ENCODE results near the gene ERC2.

ERC2 gene

DNA sequence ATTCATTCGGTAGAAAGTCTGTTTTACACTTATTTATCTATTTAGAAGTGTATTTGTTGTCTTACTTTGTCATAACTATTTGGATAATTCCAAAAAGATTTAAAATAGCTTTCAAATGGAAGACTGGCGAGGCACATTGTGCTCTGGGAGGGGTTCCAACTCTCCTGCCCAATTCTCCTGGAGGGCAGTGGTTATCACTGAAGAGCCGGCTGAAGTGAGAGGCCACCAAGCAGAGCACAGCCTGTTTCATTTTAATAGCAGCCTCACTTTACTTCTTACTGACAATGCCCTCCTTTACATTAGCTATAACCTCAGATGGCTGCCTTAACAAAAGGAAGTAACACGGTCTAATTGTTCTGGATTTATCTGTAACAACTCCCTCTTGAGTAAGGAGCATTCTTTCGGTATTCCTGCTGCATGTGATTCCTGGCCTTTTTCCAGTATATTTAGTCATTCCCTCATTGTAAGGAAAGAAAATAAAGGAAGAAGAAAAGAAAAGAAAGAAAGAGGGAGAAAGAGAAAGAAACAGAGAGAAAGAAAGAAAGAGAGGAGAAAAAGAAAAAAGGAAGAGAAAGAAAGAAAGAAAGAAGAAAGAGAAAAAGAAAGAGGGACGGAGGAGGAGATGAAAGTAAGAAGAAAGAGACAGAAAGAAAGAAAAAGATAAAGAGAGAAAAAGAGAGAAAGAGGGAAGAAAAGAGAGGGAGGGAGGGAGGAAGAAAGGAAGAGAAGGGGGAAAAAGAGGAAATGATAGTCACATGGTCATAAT lies 641.4 kb downstream of the ERC2 start:
- TF ChIP-seq, protein P1, sequence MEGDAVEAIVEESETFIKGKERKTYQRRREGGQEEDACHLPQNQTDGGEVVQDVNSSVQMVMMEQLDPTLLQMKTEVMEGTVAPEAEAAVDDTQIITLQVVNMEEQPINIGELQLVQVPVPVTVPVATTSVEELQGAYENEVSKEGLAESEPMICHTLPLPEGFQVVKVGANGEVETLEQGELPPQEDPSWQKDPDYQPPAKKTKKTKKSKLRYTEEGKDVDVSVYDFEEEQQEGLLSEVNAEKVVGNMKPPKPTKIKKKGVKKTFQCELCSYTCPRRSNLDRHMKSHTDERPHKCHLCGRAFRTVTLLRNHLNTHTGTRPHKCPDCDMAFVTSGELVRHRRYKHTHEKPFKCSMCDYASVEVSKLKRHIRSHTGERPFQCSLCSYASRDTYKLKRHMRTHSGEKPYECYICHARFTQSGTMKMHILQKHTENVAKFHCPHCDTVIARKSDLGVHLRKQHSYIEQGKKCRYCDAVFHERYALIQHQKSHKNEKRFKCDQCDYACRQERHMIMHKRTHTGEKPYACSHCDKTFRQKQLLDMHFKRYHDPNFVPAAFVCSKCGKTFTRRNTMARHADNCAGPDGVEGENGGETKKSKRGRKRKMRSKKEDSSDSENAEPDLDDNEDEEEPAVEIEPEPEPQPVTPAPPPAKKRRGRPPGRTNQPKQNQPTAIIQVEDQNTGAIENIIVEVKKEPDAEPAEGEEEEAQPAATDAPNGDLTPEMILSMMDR (IDR thresholded peaks at IDR 0.05; ENCODE audit: low read depth, low read length): no peak
- DNase-seq: no peak
- Histone ChIP-seq H3K27ac (no peak overlapping the region), H3K27me3 (ENCODE audit: insufficient read depth, low read depth, severe bottlenecking) (no peaks in the 10 kb centered on the region), H3K36me3 (no peaks in the 10 kb centered on the region), H3K4me3 (ENCODE audit: low read depth, low read length) (no peak overlapping the region), H3K9me3 (ENCODE audit: severe bottlenecking) (no peaks in the 10 kb centered on the region)

DNA sequence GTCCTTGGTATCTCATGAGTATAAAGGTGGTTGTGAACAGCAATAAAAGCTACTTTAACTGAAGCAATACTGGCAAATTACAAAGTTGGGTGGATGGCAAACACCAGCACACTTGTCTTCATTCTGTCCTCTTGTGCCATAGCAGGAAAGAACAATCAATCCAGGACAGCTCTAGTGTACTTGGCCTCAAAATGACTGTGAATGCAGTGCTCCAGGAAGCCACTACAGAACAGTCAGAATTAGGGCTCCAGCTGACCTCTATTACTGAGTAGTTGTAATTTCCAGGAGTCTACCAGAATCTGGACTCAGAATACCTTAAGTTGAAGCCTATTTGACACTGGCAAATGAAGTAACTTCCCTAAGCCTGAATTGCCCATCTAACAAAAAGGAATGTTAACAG lies 642.2 kb downstream of the ERC2 start:
- Histone ChIP-seq H3K36me3 (no peaks in the 10 kb centered on the region), H3K9me3 (ENCODE audit: severe bottlenecking) (no peaks in the 10 kb centered on the region), H3K27me3 (ENCODE audit: insufficient read depth, low read depth, severe bottlenecking) (no peaks in the 10 kb centered on the region), H3K4me3 (ENCODE audit: low read depth, low read length) (no peak overlapping the region), H3K27ac (no peak overlapping the region)
- TF ChIP-seq, protein P1 (IDR thresholded peaks at IDR 0.05; ENCODE audit: low read depth, low read length): no peak
- no peak for DNase-seq

DNA sequence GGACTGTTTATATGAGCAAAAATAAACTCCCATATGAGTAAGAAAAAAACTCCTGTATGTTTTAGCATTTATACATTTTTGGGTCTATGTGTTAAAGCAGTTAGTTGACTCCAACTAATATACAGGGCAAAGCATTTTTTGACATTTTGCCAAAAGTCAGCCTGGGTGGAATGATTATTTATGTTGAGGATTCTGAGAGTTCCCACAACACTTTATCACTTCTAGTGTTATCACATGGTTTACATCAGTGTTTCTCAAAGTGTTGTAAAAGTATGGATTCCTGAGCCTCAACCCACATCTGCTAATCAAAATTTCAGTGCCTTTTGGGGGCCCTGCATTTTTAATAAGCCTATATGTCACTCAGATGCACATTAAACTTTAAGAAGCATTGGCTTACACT lies 643.9 kb downstream of the ERC2 start:
- TF ChIP-seq, protein P1 (IDR thresholded peaks at IDR 0.05; ENCODE audit: low read depth, low read length): no peak
- no peak for DNase-seq
- Histone ChIP-seq H3K9me3 (ENCODE audit: severe bottlenecking) (no peaks in the 10 kb centered on the region), H3K27ac (no peak overlapping the region), H3K27me3 (ENCODE audit: insufficient read depth, low read depth, severe bottlenecking) (no peaks in the 10 kb centered on the region), H3K36me3 (no peaks in the 10 kb centered on the region), H3K4me3 (ENCODE audit: low read depth, low read length) (no peak overlapping the region)

DNA sequence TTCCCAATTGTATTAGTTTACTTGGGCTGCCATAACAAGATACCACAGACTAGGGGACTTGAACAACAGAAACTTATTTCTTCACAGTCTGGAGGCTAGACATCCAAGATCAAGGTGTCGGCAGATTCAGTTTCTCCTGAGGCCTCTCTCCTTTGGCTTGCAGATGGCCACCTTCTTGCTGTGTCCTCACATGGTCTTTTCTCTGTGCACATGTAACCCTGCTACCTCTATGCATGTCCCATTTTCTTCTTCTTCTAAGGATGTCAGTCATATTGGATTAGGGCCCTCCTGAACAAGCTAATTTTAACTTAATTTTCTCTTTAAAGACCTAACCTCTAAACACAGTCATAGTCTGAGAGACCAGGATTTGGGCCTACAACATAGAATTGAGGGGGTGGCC lies 644.4 kb downstream of the ERC2 start:
- no peak overlapping the region for H3K4me3 ChIP-seq (ENCODE audit: low read depth, low read length)
- no peak for DNase-seq
- H3K27ac ChIP-seq: no peak overlapping the region
- TF ChIP-seq, protein P1 (IDR thresholded peaks at IDR 0.05; ENCODE audit: low read depth, low read length): no peak
- H3K36me3 ChIP-seq: no peaks in the 10 kb centered on the region
- H3K27me3 ChIP-seq (ENCODE audit: insufficient read depth, low read depth, severe bottlenecking): no peaks in the 10 kb centered on the region
- H3K9me3 ChIP-seq (ENCODE audit: severe bottlenecking): no peaks in the 10 kb centered on the region

DNA sequence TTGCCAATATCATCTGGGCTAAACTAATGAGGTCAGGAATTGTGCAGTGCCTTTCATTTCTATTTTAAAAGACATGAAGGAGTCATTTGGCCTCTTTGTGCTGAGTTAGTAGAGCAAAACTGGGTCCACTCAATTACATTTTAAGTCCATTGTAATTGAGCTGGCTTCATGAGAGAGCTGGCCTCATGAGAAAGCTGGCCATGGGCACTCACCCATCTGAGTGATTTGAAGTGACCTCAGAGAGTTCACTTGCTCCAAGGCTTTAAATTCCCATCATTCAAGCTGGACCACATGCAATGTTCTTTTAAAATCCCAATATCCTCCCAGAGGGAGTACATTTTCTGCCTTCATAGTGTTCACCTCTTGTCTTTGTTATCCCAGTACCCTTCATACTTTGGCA lies 645.3 kb downstream of the ERC2 start:
- H3K9me3 ChIP-seq (ENCODE audit: severe bottlenecking): no peaks in the 10 kb centered on the region
- no peak for DNase-seq

More for the DNA sequence above, 645.3 kb downstream of the ERC2 start:
- H3K36me3 ChIP-seq: no peaks in the 10 kb centered on the region
- H3K27me3 ChIP-seq (ENCODE audit: insufficient read depth, low read depth, severe bottlenecking): no peaks in the 10 kb centered on the region
- TF ChIP-seq, protein P1 (IDR thresholded peaks at IDR 0.05; ENCODE audit: low read depth, low read length): no peak
- no peak overlapping the region for H3K4me3 ChIP-seq (ENCODE audit: low read depth, low read length)
- no peak overlapping the region for H3K27ac ChIP-seq

All from WERI-Rb-1 (cell line).